GM12873 (cell line): ENCODE results near the gene S100A3.

Experiments
- TF ChIP-seq, protein P1 (sequence below): IDR thresholded peaks from 2 replicates; pipeline ENCODE4 v1.5.1; 2012; ENCODE audit warnings: low read depth, mild to moderate bottlenecking, moderate library complexity, low read length, control low read depth; ENCODE audit not compliant: insufficient read depth; ENCODE audit errors: missing control alignments

Gene S100A3

DNA sequence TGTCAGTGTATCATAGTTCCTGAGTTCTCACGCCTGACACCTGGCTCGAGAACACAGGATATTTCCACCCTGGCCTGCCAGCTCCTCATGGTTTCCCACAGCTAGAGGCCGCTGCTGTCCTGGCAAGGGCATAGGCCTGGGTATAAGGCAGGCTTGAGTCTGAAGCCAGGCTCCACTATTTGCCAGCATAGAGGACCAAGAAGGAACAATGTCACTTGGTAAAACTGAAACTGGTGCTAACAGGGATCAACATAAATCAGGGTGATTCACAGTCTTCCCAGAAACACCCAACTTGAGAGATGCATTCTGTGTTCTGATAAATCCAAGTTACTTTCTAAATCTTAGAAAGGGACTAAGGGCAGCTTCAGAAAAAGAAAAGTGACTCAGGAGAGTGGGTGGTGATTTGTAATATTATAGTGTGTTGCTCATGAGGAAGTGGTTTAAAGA, 23.5 kb upstream of the S100A3 start:
- TF ChIP-seq, protein P1, sequence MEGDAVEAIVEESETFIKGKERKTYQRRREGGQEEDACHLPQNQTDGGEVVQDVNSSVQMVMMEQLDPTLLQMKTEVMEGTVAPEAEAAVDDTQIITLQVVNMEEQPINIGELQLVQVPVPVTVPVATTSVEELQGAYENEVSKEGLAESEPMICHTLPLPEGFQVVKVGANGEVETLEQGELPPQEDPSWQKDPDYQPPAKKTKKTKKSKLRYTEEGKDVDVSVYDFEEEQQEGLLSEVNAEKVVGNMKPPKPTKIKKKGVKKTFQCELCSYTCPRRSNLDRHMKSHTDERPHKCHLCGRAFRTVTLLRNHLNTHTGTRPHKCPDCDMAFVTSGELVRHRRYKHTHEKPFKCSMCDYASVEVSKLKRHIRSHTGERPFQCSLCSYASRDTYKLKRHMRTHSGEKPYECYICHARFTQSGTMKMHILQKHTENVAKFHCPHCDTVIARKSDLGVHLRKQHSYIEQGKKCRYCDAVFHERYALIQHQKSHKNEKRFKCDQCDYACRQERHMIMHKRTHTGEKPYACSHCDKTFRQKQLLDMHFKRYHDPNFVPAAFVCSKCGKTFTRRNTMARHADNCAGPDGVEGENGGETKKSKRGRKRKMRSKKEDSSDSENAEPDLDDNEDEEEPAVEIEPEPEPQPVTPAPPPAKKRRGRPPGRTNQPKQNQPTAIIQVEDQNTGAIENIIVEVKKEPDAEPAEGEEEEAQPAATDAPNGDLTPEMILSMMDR, result peak; percentile 84

DNA sequence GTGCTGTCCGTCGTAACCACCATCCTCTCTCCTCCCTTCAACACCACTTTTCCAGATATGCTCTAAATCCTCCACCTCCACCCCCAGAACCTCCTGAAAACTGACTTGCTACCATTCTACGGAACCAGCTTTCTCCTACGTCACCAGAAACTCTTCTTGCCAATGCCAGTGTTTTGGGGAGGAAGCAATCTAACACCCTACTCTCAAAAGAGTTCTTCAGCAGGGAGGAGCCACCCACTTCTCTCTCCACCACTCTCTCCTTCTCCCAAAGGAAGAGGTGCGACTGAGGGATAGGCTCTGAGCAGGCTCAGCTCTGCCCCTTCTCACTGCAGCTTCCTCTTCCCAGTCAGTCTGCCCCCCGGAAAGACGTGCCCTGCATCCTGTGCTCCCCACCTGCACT, 22.6 kb upstream of the S100A3 start:
- TF ChIP-seq, protein P1, result no peak

- TF ChIP-seq, protein P1, result no peak
Measured at GRCh38 chr1:153570874-153571273, 21.8 kb upstream of the S100A3 start.

GRCh38 chr1:153569465-153569864, 20.4 kb upstream of the S100A3 start:
- TF ChIP-seq, protein P1, result no peak

- TF ChIP-seq, protein P1, result peak; percentile 99
Measured at GRCh38 chr1:153568367-153569099, 19.5 kb upstream of the S100A3 start.

GRCh38 chr1:153567621-153568366, 18.7 kb upstream of the S100A3 start:
- TF ChIP-seq, protein P1, result no peak

GRCh38 chr1:153566414-153567371, 17.6 kb upstream of the S100A3 start:
- TF ChIP-seq, protein P1, result no peak
